Colonic mucosa (tissue), 4 donors: ENCODE measurements around the gene EXD3. TPM values are rescaled to one million over a fixed set of nuclear protein-coding genes. Genes with fewer than 3 reads are reported as not detected.

Experiments used
- DNase-seq: peaks from one replicate; pipeline ENCODE4 v3.0.0-alpha.2; 2020
- H3K27ac ChIP-seq: fragments of 200-600 bp; one replicate; pipeline ENCODE4 v1.8.0; 2021
- H3K27me3 ChIP-seq: fragments of 200-600 bp; one replicate; pipeline ENCODE4 v1.8.0; 2021
- H3K36me3 ChIP-seq: fragments of 200-600 bp; one replicate; pipeline ENCODE4 v1.8.0; 2021
- H3K4me1 ChIP-seq: fragments of 200-600 bp; one replicate; pipeline ENCODE4 v1.8.0; 2021; ENCODE audit warnings: mild to moderate bottlenecking
- H3K4me3 ChIP-seq: fragments of 200-600 bp; one replicate; pipeline ENCODE4 v1.8.0; 2021
- H3K9ac ChIP-seq, 2 donors: one replicate each; pipeline ENCODE4 v1.7.0; 2013; ENCODE audit warnings: control low read depth in 2 of 2, low read depth in 2 of 2, low read length in 2 of 2
- H3K9me3 ChIP-seq: fragments of 200-600 bp; one replicate; pipeline ENCODE4 v1.8.0; 2021
- CTCF ChIP-seq: fragments of 200-600 bp; IDR thresholded peaks from one replicate; pipeline ENCODE4 v1.8.0; 2022; ENCODE audit warnings: antibody characterized with exemption, mild to moderate bottlenecking
- intact Hi-C: fragments of 100-400 bp; cut with DNase I; formaldehyde crosslinking; loops from one replicate; pipeline ENCODE4 v1.14.1; 2022
- total RNA-seq, 2 donors: library from RNA; stranded (reverse); fragmentation: NEBNext Ultra II Directional in 1 of 2; extraction: Animal tissue kit (Norgen Biotek cat#: 25700) in 1 of 2; gene quantifications; one replicate each; pipeline ENCODE4 v1.2.1, GENCODE V29; 2021
- donor health status: healthy.
- donor health status: DM: no; HTN: no; CAD: no.
- donor health status: DM: no; HTN: no; CAD: no.

Gene EXD3
- total RNA-seq, 2 donors from 2014 or later = 34.9 to 36.4 TPM

GRCh38 chr9:137459152-137459600, 36.2 kb upstream of the EXD3 start, which contains the start of gene NSMF:
NSMF (minus strand) TSS chr9:137459334; CDS start chr9:137459102, 232 bp downstream.
- Histone ChIP-seq H3K4me1 (peaks cover 17% of the 10 kb centered on the region), H3K4me3 (peak within 1 kb of the TSS; percentile 66), H3K27ac (peak within 1 kb of the TSS; percentile 7), H3K27me3 (no peaks in the 10 kb centered on the region), H3K9me3 (no peaks in the 10 kb centered on the region), H3K36me3 (no peaks in the 10 kb centered on the region), H3K9ac (peak within 1 kb of the TSS; percentile 79 to 81)
- TF ChIP-seq CTCF = no peak
- intact Hi-C loops = no loop called here
- DNase-seq = peak; percentile 95

GRCh38 chr9:137458194-137459151, 35.5 kb upstream of the EXD3 start:
- Histone ChIP-seq H3K27ac (peak overlapping the region; percentile 7), H3K27me3 (no peaks in the 10 kb centered on the region), H3K9me3 (no peaks in the 10 kb centered on the region), H3K4me1 (peaks cover 17% of the 10 kb centered on the region), H3K36me3 (no peaks in the 10 kb centered on the region), H3K4me3 (peak overlapping the region; percentile 66), H3K9ac (peak overlapping the region; percentile 79 to 81)
- DNase-seq = peak; percentile 34
- intact Hi-C loops = no loop called here
- no peak for TF ChIP-seq CTCF

GRCh38 chr9:137457406-137458193, 34.6 kb upstream of the EXD3 start:
- H3K9me3 ChIP-seq = no peaks in the 10 kb centered on the region
- H3K4me3 ChIP-seq = peak overlapping the region; percentile 66
- no peaks in the 10 kb centered on the region for H3K36me3 ChIP-seq
- H3K27me3 ChIP-seq = no peaks in the 10 kb centered on the region
- no peak for DNase-seq
- TF ChIP-seq CTCF = no peak
- intact Hi-C loops = no loop called here
- H3K9ac ChIP-seq = peak overlapping the region in 1 of 2 donors; percentile 81
- H3K4me1 ChIP-seq = peaks cover 17% of the 10 kb centered on the region
- no peak overlapping the region for H3K27ac ChIP-seq

- Histone ChIP-seq H3K9ac (no peak overlapping the region), H3K27ac (no peak overlapping the region), H3K4me3 (no peak overlapping the region), H3K36me3 (no peaks in the 10 kb centered on the region), H3K4me1 (peaks cover 17% of the 10 kb centered on the region), H3K9me3 (no peaks in the 10 kb centered on the region), H3K27me3 (no peaks in the 10 kb centered on the region)
- no peak for DNase-seq
- no peak for TF ChIP-seq CTCF
- intact Hi-C loops = no loop called here
These were observed 34.0 kb upstream of the EXD3 start for GRCh38 chr9:137456864-137457405.
